Neuronal stem cell (in vitro differentiated cells): ENCODE data around the gene ADCY10.

Source experiments
- DNase-seq: peaks from one replicate; pipeline ENCODE4 v3.0.0-alpha.2; 2013; ENCODE audit warnings: low spot score
- H2AFZ ChIP-seq: one replicate; pipeline ENCODE4 v1.6.1; 2013; ENCODE audit warnings: mild to moderate bottlenecking, low read length, inconsistent platforms
- H2AK5ac ChIP-seq: 2 replicates; pipeline ENCODE4 v1.6.1; 2013; ENCODE audit warnings: low read depth, mild to moderate bottlenecking, inconsistent platforms, low read length, moderate library complexity, mixed read lengths
- H2BK120ac ChIP-seq: 2 replicates; pipeline ENCODE4 v1.6.1; 2013; ENCODE audit warnings: low read depth, mild to moderate bottlenecking, inconsistent platforms, low read length, moderate library complexity, mixed read lengths
- H2BK12ac ChIP-seq: one replicate; pipeline ENCODE4 v1.6.1; 2013; ENCODE audit warnings: low read length, inconsistent platforms
- H2BK15ac ChIP-seq: 2 replicates; pipeline ENCODE4 v1.6.1; 2013; ENCODE audit warnings: mild to moderate bottlenecking, low read length, inconsistent platforms, mixed read lengths
- H2BK5ac ChIP-seq: one replicate; pipeline ENCODE4 v1.6.1; 2013; ENCODE audit warnings: inconsistent platforms, mild to moderate bottlenecking, low read length, moderate library complexity
- H3K14ac ChIP-seq: one replicate; pipeline ENCODE4 v1.6.1; 2013; ENCODE audit warnings: low read length, inconsistent platforms
- H3K18ac ChIP-seq: 2 replicates; pipeline ENCODE4 v1.6.1; 2013; ENCODE audit warnings: low read length, inconsistent platforms
- H3K23ac ChIP-seq: 2 replicates; pipeline ENCODE4 v1.6.1; 2013; ENCODE audit warnings: low read depth, mild to moderate bottlenecking, mixed read lengths, low read length, inconsistent platforms; ENCODE audit not compliant: poor library complexity
- H3K27ac ChIP-seq: replicated peaks from 3 replicates; pipeline ENCODE4 v1.5.1; 2013; ENCODE audit warnings: low read length, inconsistent platforms
- H3K27me3 ChIP-seq, 3 experiments: 2 replicates each; pipeline ENCODE4 v1.6.1; 2013; ENCODE audit warnings: low read length in 3 of 3, mild to moderate bottlenecking in 2 of 3, inconsistent platforms in 1 of 3, low read depth in 1 of 3, mixed read lengths in 1 of 3, moderate library complexity in 1 of 3; ENCODE audit not compliant: control insufficient read depth in 3 of 3, insufficient read depth in 3 of 3
- H3K36me3 ChIP-seq, 2 donors: replicated peaks in 1 of 2; 2 replicates each; pipeline ENCODE4 v1.6.1; 2013; ENCODE audit warnings: low read length in 2 of 2; ENCODE audit not compliant: control insufficient read depth in 2 of 2, insufficient read depth in 2 of 2
- H3K4ac ChIP-seq: 2 replicates; pipeline ENCODE4 v1.6.1; 2013; ENCODE audit warnings: inconsistent platforms, mild to moderate bottlenecking, low read length, moderate library complexity
- H3K4me1 ChIP-seq, 2 donors: 1 replicate in 1 of 2; 2 replicates in 1 of 2; pipeline ENCODE4 v1.6.1; 2013; ENCODE audit warnings: low read length in 2 of 2, low read depth in 1 of 2; ENCODE audit not compliant: control insufficient read depth in 2 of 2, insufficient read depth in 1 of 2
- H3K4me2 ChIP-seq: one replicate; pipeline ENCODE4 v1.6.1; 2013; ENCODE audit warnings: mild to moderate bottlenecking, low read length, inconsistent platforms; ENCODE audit not compliant: insufficient read depth, poor library complexity, severe bottlenecking
- H3K4me3 ChIP-seq, 2 donors: 2 replicates each; pipeline ENCODE4 v1.5.1; 2013; ENCODE audit warnings: low read length in 2 of 2, mild to moderate bottlenecking in 2 of 2, inconsistent platforms in 1 of 2, moderate library complexity in 1 of 2
- H3K79me1 ChIP-seq: one replicate; pipeline ENCODE4 v1.6.1; 2013; ENCODE audit warnings: low read depth, mild to moderate bottlenecking, inconsistent platforms, low read length, moderate library complexity
- H3K9ac ChIP-seq: one replicate; pipeline ENCODE4 v1.6.1; 2013; ENCODE audit warnings: mild to moderate bottlenecking, low read depth, low read length, inconsistent platforms; ENCODE audit not compliant: poor library complexity
- H3K9me3 ChIP-seq, 2 donors: replicated peaks in 1 of 2; 2 replicates each; pipeline versions ENCODE3 to v1.6.1; 2013; ENCODE audit warnings: low read length in 2 of 2, mild to moderate bottlenecking in 2 of 2, inconsistent platforms in 1 of 2, low read depth in 1 of 2, mixed read lengths in 1 of 2, moderate library complexity in 1 of 2; ENCODE audit not compliant: control insufficient read depth in 2 of 2, insufficient read depth in 1 of 2
- H4K8ac ChIP-seq: one replicate; pipeline ENCODE4 v1.6.1; 2013; ENCODE audit warnings: low read depth, mild to moderate bottlenecking, inconsistent platforms, low read length, moderate library complexity
- H4K91ac ChIP-seq: one replicate; pipeline ENCODE4 v1.6.1; 2013; ENCODE audit warnings: low read length, low read depth, mild to moderate bottlenecking, inconsistent platforms; ENCODE audit not compliant: poor library complexity
- WGBS, 2 donors: extraction: QIAGEN DNeasy Blood & Tissue Kit; methylation state at CpG; one replicate each; pipeline ENCODE4 v1.1.7; 2013; ENCODE audit warnings: missing lambda C conversion rate in 2 of 2, mixed read lengths in 1 of 2; ENCODE audit not compliant: insufficient read length in 2 of 2, insufficient replicate concordance in 1 of 2; ENCODE audit errors: extremely low coverage in 2 of 2; 5-methylcytosine and 5-hydroxymethylcytosine counted together

Gene ADCY10

GRCh38 chr1:167909691-167910180, 4.2 kb downstream of the ADCY10 start:
- no peaks in the 10 kb centered on the region for H3K79me1 ChIP-seq
- no CpG with 5 or more reads among the region's 6 CpGs for WGBS, 2 donors
- H2AK5ac ChIP-seq, result no peak overlapping the region
- no peak overlapping the region for H4K8ac ChIP-seq
- peaks cover 3 to 11% of the 10 kb centered on the region in 2 donors for H3K9me3 ChIP-seq
- H3K9ac ChIP-seq, result no peak overlapping the region
- H3K14ac ChIP-seq, result no peak overlapping the region
- H2AFZ ChIP-seq, result no peak overlapping the region
- H3K4me2 ChIP-seq, result no peak overlapping the region
- H4K91ac ChIP-seq, result no peak overlapping the region
- H2BK12ac ChIP-seq, result no peak overlapping the region
- H3K18ac ChIP-seq, result no peak overlapping the region
- H3K27me3 ChIP-seq, result no peaks in the 10 kb centered on the region
- DNase-seq, result no peak
- H2BK5ac ChIP-seq, result no peak overlapping the region
- H3K4me3 ChIP-seq, result no peak overlapping the region
- no peak overlapping the region for H2BK120ac ChIP-seq
- H3K23ac ChIP-seq, result no peak overlapping the region
- H2BK15ac ChIP-seq, result no peak overlapping the region
- no peak overlapping the region for H3K27ac ChIP-seq
- peaks cover 3 to 6% of the 10 kb centered on the region in 2 donors for H3K4me1 ChIP-seq
- H3K4ac ChIP-seq, result no peak overlapping the region
- peaks cover 0 to 1% of the 10 kb centered on the region in 2 donors for H3K36me3 ChIP-seq

DNA sequence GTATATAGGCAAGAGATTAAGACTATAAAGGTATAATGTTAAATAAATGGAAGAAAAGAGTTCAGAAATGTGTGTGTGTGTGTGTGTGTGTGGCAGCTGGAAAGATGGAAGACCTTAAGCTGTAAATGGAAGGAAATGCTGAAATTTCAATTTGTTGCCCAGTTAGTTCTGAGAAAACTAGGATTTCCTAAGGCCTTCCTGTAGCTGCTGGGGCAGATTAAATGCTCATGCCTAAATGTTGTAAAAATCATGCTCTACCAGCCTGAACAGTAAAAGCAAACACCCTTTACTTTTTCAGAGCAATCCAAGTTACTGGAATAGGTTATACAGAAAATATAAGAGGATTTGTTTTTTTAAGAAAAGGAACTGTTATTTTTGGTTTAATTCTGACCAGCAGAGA, 8.3 kb downstream of the ADCY10 start:
- Histone ChIP-seq H2BK120ac (no peak overlapping the region), H3K27me3 (no peaks in the 10 kb centered on the region), H2AFZ (peak overlapping the region; percentile 80), H2BK15ac (no peak overlapping the region), H2BK12ac (no peak overlapping the region), H3K79me1 (no peaks in the 10 kb centered on the region), H2BK5ac (no peak overlapping the region), H4K91ac (no peak overlapping the region), H3K4me2 (no peak overlapping the region), H2AK5ac (no peak overlapping the region), H3K27ac (no peak overlapping the region), H3K9ac (no peak overlapping the region), H3K18ac (no peak overlapping the region), H4K8ac (no peak overlapping the region), H3K4me3 (no peak overlapping the region), H3K14ac (no peak overlapping the region), H3K4me1 (peaks cover 6 to 11% of the 10 kb centered on the region in 2 donors), H3K4ac (no peak overlapping the region), H3K36me3 (no peaks in the 10 kb centered on the region), H3K9me3 (peaks cover 3 to 9% of the 10 kb centered on the region in 2 donors), H3K23ac (no peak overlapping the region)
- DNase-seq, result no peak

GRCh38 chr1:167905182-167905581, 8.8 kb downstream of the ADCY10 start:
- H3K9ac ChIP-seq, result no peak overlapping the region
- peak; percentile 37 for DNase-seq
- no peak overlapping the region for H3K18ac ChIP-seq
- no peak overlapping the region for H3K4ac ChIP-seq
- no peaks in the 10 kb centered on the region for H3K27me3 ChIP-seq
- H3K23ac ChIP-seq, result no peak overlapping the region
- H2AK5ac ChIP-seq, result no peak overlapping the region
- peak overlapping the region; percentile 80 for H2AFZ ChIP-seq
- no peaks in the 10 kb centered on the region for H3K79me1 ChIP-seq
- no peak overlapping the region for H3K4me2 ChIP-seq
- no peak overlapping the region for H2BK12ac ChIP-seq
- peaks cover 0 to 6% of the 10 kb centered on the region in 2 donors for H3K9me3 ChIP-seq
- H2BK120ac ChIP-seq, result no peak overlapping the region
- no peak overlapping the region for H3K27ac ChIP-seq
- no peak overlapping the region for H3K14ac ChIP-seq
- peak overlapping the region in 1 of 2 donors; percentile 11 for H3K4me3 ChIP-seq
- no peak overlapping the region for H4K91ac ChIP-seq
- H2BK15ac ChIP-seq, result no peak overlapping the region
- no CpG with 5 or more reads among the region's 3 CpGs for WGBS, 2 donors
- peaks cover 6 to 11% of the 10 kb centered on the region in 2 donors for H3K4me1 ChIP-seq
- no peak overlapping the region for H4K8ac ChIP-seq
- H3K36me3 ChIP-seq, result no peaks in the 10 kb centered on the region
- H2BK5ac ChIP-seq, result no peak overlapping the region

- no peak overlapping the region for H3K9ac ChIP-seq
- no peak overlapping the region for H2AK5ac ChIP-seq
- H3K23ac ChIP-seq, result no peak overlapping the region
- no peak overlapping the region for H2BK12ac ChIP-seq
- no peak overlapping the region for H4K91ac ChIP-seq
- peak overlapping the region; percentile 80 for H2AFZ ChIP-seq
- H3K27ac ChIP-seq, result peak overlapping the region; percentile 6
- H4K8ac ChIP-seq, result no peak overlapping the region
- no peaks in the 10 kb centered on the region for H3K79me1 ChIP-seq
- H2BK15ac ChIP-seq, result no peak overlapping the region
- DNase-seq, result no peak
- H3K36me3 ChIP-seq, result no peaks in the 10 kb centered on the region
- H3K14ac ChIP-seq, result no peak overlapping the region
- no peaks in the 10 kb centered on the region for H3K27me3 ChIP-seq
- WGBS, 2 donors, result no CpG with 5 or more reads among the region's 4 CpGs
- peaks cover 0 to 3% of the 10 kb centered on the region in 2 donors for H3K9me3 ChIP-seq
- no peak overlapping the region for H3K18ac ChIP-seq
- peaks cover 6 to 11% of the 10 kb centered on the region in 2 donors for H3K4me1 ChIP-seq
- no peak overlapping the region for H2BK5ac ChIP-seq
- H3K4me2 ChIP-seq, result no peak overlapping the region
- no peak overlapping the region for H3K4ac ChIP-seq
- peak overlapping the region in 1 of 2 donors; percentile 11 for H3K4me3 ChIP-seq
- no peak overlapping the region for H2BK120ac ChIP-seq
Measured at GRCh38 chr1:167904652-167905130, 9.2 kb downstream of the ADCY10 start.
